Endothelial cell of umbilical vein (primary cell): ENCODE measurements around the gene ZNF723.

Experiments
- EZH2 ChIP-seq: IDR thresholded peaks from 2 replicates; pipeline ENCODE4 v1.6.1; 2012; ENCODE audit warnings: borderline replicate concordance, low read depth, mild to moderate bottlenecking, moderate library complexity, low read length, inconsistent platforms; ENCODE audit not compliant: severe bottlenecking
- POLR2A ChIP-seq: IDR thresholded peaks from 2 replicates; pipeline ENCODE4 v1.6.1; 2012; ENCODE audit warnings: low read depth, mild to moderate bottlenecking, control low read depth, low read length
- POLR2AphosphoS5 ChIP-seq: IDR thresholded peaks from 2 replicates; pipeline ENCODE4 v1.6.1; 2012; ENCODE audit warnings: low read depth, mild to moderate bottlenecking, control low read depth, low read length, moderate library complexity; ENCODE audit not compliant: insufficient read depth
- TF ChIP-seq, protein P1 (sequence below), 2 donors: IDR thresholded peaks; 1 replicate in 1 of 2; 2 replicates in 1 of 2; pipeline ENCODE4 v1.5.1; 2011; ENCODE audit warnings: low read length in 2 of 2, mild to moderate bottlenecking in 2 of 2, moderate library complexity in 2 of 2, control low read depth in 1 of 2, inconsistent platforms in 1 of 2, low read depth in 1 of 2; ENCODE audit not compliant: insufficient read depth in 1 of 2; ENCODE audit errors: extremely low read depth in 1 of 2
- TF ChIP-seq, protein P2 (sequence below): IDR thresholded peaks from 2 replicates; pipeline ENCODE4 v1.6.1; 2011; ENCODE audit not compliant: insufficient read depth, insufficient read length

DNA sequence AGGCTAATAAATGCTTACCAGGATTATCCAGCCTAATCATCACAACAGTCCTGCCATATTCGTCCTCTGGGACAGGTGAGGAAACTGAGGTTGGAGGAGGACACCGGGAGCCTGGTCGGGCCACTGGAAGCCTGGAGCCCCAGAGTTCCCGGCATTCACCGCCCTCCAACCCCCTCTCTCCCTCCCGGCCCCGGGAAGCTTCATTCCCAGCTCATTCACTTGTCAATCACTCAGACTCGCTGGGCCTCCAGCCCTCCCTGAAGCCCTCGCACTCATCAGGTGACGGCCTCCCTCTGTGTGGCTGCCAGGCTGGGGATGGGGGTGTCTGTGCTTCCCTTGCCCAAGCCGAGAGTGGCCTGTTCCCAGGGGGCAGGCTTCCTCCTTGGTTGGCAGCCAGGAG lies 25.7 kb upstream of the ZNF723 start:
- TF ChIP-seq, protein P1, sequence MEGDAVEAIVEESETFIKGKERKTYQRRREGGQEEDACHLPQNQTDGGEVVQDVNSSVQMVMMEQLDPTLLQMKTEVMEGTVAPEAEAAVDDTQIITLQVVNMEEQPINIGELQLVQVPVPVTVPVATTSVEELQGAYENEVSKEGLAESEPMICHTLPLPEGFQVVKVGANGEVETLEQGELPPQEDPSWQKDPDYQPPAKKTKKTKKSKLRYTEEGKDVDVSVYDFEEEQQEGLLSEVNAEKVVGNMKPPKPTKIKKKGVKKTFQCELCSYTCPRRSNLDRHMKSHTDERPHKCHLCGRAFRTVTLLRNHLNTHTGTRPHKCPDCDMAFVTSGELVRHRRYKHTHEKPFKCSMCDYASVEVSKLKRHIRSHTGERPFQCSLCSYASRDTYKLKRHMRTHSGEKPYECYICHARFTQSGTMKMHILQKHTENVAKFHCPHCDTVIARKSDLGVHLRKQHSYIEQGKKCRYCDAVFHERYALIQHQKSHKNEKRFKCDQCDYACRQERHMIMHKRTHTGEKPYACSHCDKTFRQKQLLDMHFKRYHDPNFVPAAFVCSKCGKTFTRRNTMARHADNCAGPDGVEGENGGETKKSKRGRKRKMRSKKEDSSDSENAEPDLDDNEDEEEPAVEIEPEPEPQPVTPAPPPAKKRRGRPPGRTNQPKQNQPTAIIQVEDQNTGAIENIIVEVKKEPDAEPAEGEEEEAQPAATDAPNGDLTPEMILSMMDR (IDR thresholded peaks at IDR 0.05; ENCODE audit: extremely low read depth in 1 of 2, insufficient read depth in 1 of 2, low read depth in 1 of 2, low read length in 2 of 2), result no peak
- TF ChIP-seq POLR2A (no peak), POLR2AphosphoS5 (no peak), EZH2 (no peak)
- TF ChIP-seq, protein P2, sequence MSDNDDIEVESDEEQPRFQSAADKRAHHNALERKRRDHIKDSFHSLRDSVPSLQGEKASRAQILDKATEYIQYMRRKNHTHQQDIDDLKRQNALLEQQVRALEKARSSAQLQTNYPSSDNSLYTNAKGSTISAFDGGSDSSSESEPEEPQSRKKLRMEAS, result no peak
